Adipose tissue (tissue), 3 donors: ENCODE measurements around the gene RELN. TPM values are rescaled to one million over a fixed set of nuclear protein-coding genes. Genes with fewer than 3 reads are reported as not detected.

ENCODE experiments used
- H3K27ac ChIP-seq: one replicate; pipeline ENCODE4 v1.5.1; 2013; ENCODE audit warnings: low read depth, low read length
- WGBS, 3 donors: extraction: QIAGEN DNeasy Blood & Tissue Kit; methylation state at CpG; one replicate each; pipeline ENCODE4 v1.1.7; 2013; 5-methylcytosine and 5-hydroxymethylcytosine counted together
- polyA plus RNA-seq, 3 donors: library from polyadenylated mRNA; stranded (reverse); fragments of 200-250 nt; gene quantifications; one replicate each; pipeline ENCODE4 v1.2.3, GENCODE V29; 2013
- donor health status: healthy with polysubstance abuse.
- donor health status: Bipolar disorder and iron deficiency.
- donor health status: healthy.

Gene RELN
- polyA plus RNA-seq, 3 donors, result 0.59 to 3.8 (median 2.0) TPM

DNA sequence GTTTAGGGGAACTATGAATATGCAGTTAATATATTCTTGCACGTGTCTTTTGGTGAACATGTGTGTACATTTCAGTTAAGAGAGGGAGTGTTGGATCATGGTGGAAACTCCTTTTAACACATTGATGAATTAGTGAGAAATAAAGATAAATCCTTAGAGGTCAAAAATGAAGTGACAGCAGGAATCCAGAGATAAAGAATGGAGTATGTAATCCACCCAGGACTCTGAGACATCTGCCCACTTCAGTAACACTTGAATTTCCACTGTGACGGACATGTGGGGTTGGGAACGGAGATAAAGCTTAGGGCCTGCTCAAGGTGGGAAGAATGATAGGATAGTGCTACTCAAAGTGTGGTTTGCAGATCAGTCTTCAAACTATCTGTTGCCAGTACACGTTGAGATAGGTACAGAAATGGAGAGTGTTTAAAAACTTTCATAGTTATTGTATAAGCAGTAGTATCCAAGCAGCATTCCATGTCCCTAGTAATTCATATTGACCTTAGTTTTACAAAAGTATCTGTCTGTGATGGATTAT lies 6.6 kb upstream of the RELN start:
- 73 to 78% (median 74%) methylated on average over 4 of the region's 4 CpGs for WGBS, 3 donors
- H3K27ac ChIP-seq, result no peak overlapping the region

- H3K27ac ChIP-seq, result no peak overlapping the region
Measured at GRCh38 chr7:103995554-103995953, 6.1 kb upstream of the RELN start.

DNA sequence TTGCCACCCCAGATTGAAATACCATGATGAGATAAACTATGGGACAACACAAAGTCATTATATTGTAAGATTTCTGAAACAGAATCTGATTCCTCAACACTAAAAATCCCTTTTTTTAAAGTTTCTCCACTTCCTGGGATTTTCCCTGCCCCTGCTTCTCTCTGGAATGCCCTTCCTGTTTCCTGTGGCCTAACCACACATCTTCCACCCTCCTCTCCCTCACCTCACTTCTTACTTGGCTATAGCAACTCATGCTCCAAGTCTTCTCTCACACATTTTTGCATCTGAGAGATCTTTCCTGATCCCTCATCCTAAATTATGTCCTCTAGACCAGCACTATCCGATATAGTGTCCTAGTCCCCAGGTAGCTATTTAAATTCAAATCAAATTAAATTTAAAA lies 4.1 kb upstream of the RELN start:
- 85 to 92% (median 91%) methylated on average over 1 of the region's 1 CpG for WGBS, 3 donors

GRCh38 chr7:103991406-103991805 lies 1.9 kb upstream of the RELN start:
- WGBS, 3 donors, result 55 to 65% (median 60%) methylated on average over 2 of the region's 2 CpGs
- H3K27ac ChIP-seq, result no peak overlapping the region

More for the DNA sequence above, 4.1 kb upstream of the RELN start:
- H3K27ac ChIP-seq, result no peak overlapping the region

GRCh38 chr7:103990991-103991390 lies 1.5 kb upstream of the RELN start:
- 39 to 58% (median 42%) methylated on average over 4 of the region's 4 CpGs for WGBS, 3 donors
- no peak overlapping the region for H3K27ac ChIP-seq

GRCh38 chr7:103989785-103990767 lies 618 bp upstream of the RELN start:
- WGBS, 3 donors, result 0 to 1% (median 1%) methylated on average over 63 to 80 of the region's 80 CpGs
- H3K27ac ChIP-seq, result no peak overlapping the region

GRCh38 chr7:103988468-103989199 lies 824 bp downstream of the RELN start:
- WGBS, 3 donors, result 6 to 7% (median 7%) methylated on average over 37 of the region's 37 CpGs
- no peak overlapping the region for H3K27ac ChIP-seq

- 69 to 70% (median 70%) methylated on average over 7 of the region's 7 CpGs for WGBS, 3 donors
- H3K27ac ChIP-seq, result no peak overlapping the region
Measured at GRCh38 chr7:103987451-103987850, 2.0 kb downstream of the RELN start.

GRCh38 chr7:103985565-103986126 lies 3.8 kb downstream of the RELN start:
- WGBS, 3 donors, result 77 to 86% (median 82%) methylated on average over 6 of the region's 6 CpGs

GRCh38 chr7:103984050-103984449 lies 5.4 kb downstream of the RELN start:
- 86 to 91% (median 88%) methylated on average over 1 of the region's 1 CpG for WGBS, 3 donors
- H3K27ac ChIP-seq, result no peak overlapping the region

More at GRCh38 chr7:103985565-103986126, 3.8 kb downstream of the RELN start:
- H3K27ac ChIP-seq, result no peak overlapping the region

DNA sequence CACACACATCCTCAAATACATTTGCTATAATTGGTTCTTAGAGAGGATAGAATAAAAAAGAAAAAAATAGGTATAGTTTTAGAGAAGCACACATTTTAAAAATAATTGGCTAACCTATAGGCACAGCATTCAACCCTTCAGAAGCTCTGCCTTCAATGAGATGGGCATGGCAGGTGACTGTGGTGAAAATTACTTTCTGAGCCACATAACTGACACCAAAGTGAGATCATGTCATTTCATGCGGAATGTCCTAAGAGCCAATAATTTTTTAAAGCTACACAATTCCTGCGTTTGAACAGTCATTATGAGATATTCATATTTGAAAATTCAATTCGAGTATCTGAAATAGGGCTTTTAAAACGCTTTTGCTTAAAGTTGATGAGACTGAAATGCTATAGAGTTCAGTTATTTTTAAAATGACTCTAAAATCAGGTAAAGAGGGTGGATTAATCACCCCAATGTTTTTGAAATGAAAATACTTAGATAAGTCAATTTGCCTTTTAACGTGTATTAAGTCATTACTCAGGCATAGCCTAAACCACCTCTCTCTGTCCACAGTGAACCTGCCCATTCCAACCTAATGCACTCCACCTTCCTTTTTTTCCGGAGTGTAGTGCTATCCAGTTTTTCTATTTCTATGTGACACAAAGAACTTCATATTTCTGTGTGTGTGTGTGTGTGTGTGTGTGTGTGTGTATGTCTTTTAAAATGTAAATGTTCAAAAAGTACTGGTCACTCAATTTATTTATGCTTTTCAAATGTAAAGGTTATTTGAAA lies 6.1 kb downstream of the RELN start:
- 54 to 74% (median 64%) methylated on average over 6 of the region's 6 CpGs for WGBS, 3 donors

GRCh38 chr7:103981003-103981423 lies 8.4 kb downstream of the RELN start:
- no peak overlapping the region for H3K27ac ChIP-seq
- 34 to 43% (median 37%) methylated on average over 2 of the region's 2 CpGs for WGBS, 3 donors

More for the DNA sequence above, 6.1 kb downstream of the RELN start:
- H3K27ac ChIP-seq, result no peak overlapping the region

DNA sequence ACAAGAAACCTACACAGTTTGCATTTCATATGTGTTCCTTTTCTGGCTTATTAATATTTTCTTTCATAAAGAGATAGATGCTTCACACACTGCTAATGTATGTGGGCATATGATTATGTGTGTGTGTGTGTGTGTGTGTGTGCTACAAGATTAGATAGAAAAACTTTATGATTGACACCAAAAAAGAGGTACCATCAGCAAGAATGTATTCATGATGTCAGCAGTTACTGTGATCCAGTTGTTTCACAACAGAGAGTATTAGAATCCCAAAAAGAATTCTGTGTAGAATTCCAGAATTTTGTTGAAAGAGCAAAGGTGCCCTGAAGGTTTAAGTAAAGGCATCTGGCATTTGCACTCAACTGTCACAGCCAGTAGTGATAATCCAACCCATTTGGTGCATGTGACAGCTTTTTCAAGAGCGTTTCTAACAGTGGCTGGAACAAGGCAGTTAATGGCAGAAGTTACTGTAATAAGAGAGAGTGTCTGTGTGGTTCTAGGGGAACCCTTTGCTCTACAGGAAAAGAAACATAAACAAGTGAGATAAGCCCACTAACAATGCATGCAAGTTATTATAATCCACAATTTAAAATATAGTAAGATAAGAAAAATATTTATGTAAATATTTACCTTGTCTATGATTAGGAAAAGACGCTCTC lies 16.6 kb downstream of the RELN start:
- no peak overlapping the region for H3K27ac ChIP-seq
- WGBS, 3 donors, result 14 to 53% (median 30%) methylated on average over 2 of the region's 2 CpGs

- no peak overlapping the region for H3K27ac ChIP-seq
Measured at GRCh38 chr7:103967401-103967800, 22.1 kb downstream of the RELN start.

DNA sequence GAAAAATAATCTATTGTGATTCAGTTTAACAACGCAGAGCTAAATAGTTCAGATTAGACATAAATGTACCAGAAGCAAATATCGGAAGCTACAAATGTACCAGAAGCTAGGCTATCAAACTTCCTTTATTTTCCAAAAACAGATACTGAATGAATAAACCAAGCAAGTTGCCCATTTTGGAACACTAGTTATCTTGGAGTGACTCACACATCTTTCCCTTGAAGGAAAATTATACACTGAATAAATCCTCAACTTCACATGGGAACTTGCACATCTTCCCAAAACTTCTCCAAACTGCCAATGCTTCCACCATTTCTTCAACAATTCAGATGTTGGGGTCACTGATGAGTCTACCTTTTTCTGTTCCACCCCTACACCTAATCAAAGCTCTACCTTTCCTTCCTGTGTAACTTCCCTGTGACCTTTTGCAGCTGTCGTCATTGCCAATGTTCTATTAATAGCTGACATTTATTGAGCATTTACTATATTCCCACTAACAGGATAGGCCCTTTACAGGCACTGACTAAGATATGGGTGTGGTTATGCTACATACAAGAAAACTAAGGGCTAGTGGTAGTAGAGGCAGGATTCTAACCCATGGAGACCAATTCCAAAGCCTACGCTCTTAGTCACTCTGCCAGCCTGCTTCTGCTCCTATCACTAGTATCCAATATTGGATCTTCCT lies 22.7 kb downstream of the RELN start:
- H3K27ac ChIP-seq, result no peak overlapping the region
- WGBS, 3 donors, result 80 to 88% (median 81%) methylated on average over 4 of the region's 4 CpGs

- no peak overlapping the region for H3K27ac ChIP-seq
Measured at GRCh38 chr7:103964269-103964668, 25.2 kb downstream of the RELN start.

DNA sequence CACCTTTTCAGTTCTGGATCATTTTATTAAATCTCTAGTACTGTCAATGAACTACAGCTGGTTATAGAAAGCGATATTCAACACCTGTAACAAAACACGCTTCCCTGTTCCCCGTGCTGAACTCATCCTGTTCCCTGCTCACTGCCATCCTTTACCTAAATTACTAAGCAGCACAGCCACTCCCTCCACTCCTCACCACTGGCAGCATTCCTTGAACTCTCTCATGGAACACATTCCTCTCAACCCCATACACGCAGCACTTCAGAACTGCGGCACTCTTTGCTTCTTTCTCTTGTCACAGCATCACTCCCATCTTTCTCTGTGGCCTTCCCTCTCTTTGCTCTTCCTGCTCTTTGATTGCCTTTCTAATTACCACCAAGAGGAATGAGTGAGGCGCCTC lies 27.4 kb downstream of the RELN start:
- no peak overlapping the region for H3K27ac ChIP-seq
- WGBS, 3 donors, result 69 to 73% (median 71%) methylated on average over 6 of the region's 6 CpGs
